DMS 273 (cell line): ENCODE measurements around the gene M6PR.
A peak's percentile ranks its signal among the peaks of the same experiment; 100 is the strongest.
"Not testable (repeated sequence)": the region's sequence is repeated elsewhere in the genome, so short reads cannot be mapped to it uniquely, and the experiment has no call there.

Source experiments
- DNase-seq: peaks from one replicate; lab custom pipeline; 2025; ENCODE audit not compliant: unreplicated experiment; lab: John Stamatoyannopoulos, UW

The M6PR gene

DNA sequence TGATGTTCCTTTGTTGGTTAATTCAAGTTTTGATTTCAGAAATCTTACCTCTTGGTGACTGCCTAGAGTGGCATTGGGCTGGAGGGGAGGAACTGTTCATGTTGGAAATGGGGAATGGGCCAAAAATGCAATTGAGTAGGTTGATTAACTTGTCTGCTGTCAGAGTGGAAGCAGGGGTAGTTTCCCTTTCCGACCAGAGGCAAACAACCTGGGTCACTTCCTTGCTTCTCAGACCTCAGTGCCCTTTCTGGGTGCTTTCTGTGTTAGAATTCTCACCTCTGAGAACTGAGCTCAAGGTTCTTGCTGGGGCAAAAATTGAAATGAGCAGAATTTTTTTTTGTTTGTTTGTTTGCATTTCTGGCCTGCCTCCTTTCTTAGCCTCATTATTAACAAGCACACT lies 2.3 kb upstream of the M6PR start:
- no peak for DNase-seq

DNA sequence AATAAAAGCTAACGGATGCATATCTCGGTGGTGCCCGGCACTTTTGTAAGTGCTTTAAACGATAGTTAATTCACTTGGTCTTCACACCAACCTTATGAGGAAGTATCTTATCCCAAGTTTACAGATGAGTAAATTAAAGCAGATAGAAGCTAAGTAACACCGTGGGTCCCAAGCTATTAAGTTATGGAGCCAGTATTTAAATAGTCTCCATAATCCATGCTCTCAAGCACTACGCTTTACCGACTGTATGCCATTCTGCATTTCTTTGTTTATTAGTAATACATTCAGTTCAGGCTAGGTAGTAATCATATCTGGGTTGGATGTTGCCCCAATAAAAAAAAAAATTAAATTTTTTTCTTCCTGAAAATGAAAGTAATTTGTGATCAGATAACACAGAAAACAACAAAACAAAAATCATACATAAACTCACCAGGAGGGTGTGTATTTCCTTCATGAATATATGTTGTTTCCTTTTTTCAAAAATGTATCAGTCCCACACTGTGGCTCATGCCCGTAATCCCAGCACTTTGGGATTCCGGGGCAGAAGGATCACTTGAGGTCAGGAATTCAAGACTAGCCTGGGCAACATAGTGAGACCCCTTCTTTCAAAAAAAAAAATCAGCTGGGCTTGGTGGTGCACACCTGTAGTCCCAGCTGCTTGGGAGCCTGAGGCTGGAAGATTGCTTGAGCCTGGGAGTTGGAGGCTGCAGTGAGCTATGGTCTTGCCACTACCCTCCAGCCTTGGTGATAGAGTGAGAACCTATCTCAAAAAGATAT lies 1.4 kb upstream of the M6PR start:
- no peak for DNase-seq

DNA sequence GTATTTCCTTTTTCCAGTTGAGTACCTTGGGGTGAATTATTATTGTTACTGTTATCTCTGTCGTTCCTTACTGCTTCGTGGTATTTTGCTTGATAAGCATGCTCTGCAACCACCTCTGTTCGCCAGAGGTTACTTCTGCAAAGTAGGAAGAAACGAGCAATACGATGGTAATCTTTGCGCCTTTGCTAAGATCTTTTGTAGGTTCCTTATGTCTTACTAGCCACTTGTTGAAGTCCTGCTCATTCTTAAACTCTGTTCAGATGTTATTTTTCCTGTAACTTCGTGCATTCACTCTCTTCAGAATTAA lies 729 bp upstream of the M6PR start:
- DNase-seq: no peak

DNA sequence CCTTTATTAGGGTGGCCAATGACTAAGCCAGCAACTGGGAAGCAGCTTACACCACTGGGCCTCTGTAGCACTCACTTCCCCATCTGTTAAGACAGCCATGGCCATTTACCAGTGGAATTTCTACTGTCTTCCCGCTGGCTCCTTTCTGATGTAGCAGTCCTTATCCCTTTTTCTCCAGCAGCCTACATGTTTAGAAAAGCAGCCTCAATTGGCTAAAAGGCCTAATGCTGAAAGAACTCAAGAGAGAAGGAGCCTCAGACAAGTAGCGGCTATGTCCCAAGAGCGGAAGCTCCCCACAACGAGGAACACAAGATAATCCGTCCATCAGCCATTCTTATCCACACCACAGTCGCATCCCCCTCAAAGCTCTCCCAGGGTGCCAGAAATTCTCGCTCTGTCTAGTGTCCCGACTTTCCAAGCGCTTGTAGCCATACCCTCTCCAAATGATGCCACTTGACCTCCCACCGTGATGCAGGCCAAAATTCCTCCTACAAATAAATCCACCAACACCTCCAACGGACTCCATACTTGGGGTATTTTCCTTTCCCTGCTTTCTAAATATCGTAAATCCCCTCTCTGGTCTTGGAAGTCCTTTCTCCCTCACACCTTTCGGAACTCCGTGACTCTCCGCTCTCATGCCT lies 624 bp downstream of the M6PR start:
- DNase-seq: peak; percentile 35

DNA sequence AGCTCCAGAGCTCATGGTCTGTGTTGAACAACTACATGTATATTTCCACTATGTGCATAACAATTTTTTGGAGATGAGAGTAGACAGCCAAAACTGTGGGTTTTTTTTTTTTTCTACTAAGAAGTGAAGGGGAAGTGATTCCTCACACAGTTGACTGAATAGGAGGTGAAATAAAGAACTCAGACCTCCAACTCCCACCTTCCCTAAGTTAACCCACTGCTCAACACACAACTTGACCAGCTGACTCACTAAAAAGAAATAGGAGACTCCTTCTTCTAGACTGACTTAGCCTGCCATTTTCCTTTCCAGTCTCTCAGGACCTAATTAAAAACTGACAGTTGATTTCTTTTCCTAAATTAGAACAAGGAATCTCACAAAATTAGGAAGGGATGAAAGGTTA lies 1.7 kb downstream of the M6PR start:
- DNase-seq: no peak

DNA sequence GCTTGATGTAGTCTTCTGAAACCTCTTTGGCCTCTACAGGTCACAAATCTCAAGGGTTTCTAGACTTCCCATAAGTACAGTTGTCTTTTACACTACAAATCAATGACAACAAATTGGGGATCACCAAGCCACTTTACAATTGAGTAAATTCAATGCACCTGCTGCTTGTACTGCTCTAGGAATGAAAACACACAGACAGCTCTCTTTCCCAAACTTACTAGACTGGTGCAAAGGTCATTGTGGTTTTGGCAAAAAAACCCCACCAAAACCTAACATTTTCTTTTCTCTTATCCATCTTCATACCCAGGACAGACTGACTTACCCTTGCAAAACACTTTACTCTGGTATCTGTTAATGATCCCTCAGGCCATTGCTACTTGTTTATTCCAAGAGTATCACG lies 2.7 kb downstream of the M6PR start:
- DNase-seq: no peak

DNA sequence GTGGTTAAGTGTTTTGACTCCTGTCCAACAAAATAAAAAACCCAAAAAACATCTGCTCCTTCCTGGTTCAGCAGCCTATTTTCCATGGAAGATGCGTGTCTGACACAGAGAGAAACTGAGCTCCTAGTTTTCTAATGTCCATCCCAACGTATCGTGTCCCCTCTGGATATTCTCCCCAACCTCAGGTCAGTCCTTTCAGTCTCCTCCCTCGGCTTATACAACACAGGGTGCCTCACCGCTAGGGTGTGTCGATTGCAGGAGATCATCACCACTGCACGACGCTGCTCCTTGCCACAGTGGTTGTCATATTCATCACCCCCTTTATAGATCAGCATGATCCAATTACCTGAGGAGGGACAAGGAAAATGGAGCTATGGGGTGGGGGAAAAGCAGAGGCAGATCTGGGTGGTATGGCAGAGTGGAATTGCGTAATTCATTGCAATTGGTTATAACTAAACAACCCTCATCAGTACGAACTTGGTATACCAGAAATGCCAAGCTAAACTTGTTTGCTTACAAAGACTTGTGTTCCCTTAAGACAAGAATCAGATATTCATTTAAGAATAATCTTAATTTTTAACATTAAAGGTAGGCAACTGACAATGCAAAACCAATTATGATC lies 5.8 kb downstream of the M6PR start:
- DNase-seq: no peak

DNA sequence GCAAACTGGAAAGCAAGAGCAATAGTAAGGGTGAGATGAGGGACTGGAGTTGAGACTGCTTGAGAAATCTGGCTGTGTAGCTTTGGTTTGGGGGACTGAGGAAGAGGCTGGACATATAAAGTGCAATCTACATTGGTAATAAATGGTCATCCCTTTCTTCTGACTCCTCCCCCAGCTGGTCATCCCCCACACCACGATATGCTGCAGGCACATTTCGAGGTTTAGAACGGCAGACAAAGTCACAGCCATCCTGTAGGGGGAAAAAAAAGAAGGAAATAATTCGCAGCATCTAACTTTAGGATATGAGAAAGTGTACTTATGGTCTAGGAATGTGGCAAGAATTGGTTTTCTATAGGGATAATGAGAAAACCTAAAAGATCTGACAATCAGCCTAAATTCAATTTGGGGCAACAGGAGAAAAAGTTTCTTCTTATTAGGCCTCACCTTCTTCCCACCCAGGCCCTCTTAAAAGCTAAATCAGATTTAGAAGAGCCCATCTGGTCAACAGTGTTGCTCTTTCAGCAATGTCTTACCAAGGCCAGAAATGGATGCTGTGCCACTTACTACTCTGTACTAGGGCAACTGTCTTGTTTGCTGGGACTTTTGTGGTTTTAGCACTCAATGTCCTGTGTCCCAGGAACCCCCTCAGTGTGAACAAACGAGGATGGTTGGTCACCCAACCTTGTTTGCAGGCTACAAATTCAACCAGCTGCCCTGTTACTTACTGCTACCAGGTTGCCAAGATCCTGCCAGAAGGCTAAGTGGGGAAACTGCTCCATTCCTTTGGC lies 7.6 kb downstream of the M6PR start:
- DNase-seq: no peak

DNA sequence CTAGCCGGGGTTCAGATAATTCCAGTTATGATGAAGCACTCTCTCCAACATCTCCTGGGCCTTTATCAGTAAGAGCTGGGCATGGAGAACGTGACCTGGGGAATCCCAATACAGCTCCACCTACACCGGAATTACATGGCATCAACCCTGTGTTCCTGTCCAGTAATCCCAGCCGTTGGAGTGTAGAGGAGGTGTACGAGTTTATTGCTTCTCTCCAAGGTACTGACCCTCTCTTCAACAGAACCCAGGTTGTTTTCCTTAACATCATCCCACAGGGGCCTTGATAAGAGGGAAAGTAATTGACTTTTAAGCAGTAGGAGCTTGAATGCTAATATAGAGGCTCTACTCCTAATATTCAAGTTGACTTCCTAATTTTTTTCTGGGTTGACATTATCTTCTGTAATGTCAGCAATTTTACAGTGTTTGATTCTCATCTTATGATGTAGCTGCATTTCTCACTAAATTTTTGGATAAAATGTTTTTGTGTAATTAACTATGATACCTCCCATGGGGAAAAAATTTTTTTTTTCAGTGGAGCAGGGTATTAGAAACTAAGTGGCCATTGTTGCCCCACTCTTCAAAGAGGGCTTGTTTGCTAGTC lies 11.5 kb downstream of the M6PR start:
- not testable (repeated sequence) for DNase-seq

DNA sequence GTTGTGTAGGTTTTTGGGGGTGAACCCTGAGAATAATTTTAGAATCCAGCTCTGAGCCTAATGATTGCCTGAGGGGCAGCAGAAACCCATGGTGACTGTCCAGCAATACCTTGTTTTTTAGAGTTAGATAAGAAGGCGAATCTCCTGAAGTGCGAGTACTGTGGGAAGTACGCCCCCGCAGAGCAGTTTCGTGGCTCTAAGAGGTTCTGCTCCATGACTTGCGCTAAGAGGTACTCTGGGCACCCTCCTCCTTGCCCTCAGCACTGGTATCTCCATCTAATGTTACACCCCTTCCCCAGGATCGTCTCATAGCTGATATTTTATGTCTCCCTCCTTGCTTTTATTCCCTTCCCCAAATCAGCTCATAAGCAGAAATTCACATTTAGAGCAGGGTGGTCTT lies 12.7 kb downstream of the M6PR start:
- no peak for DNase-seq

DNA sequence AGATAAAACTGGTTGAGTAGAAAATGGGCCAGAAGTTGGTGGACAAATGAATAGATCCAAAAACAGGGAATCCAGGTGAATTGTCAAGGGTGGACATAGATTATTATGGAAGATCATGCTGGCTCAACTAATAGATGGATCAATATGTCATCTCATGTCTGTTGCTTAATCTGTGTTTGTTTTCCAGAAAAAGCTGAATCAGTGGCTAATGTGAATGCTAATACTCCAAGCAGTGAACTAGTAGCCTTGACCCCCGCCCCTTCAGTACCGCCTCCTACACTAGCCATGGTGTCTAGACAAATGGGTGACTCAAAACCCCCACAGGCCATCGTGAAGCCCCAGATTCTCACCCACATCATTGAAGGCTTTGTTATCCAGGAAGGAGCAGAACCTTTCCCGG lies 15.4 kb downstream of the M6PR start:
- not testable (repeated sequence) for DNase-seq

DNA sequence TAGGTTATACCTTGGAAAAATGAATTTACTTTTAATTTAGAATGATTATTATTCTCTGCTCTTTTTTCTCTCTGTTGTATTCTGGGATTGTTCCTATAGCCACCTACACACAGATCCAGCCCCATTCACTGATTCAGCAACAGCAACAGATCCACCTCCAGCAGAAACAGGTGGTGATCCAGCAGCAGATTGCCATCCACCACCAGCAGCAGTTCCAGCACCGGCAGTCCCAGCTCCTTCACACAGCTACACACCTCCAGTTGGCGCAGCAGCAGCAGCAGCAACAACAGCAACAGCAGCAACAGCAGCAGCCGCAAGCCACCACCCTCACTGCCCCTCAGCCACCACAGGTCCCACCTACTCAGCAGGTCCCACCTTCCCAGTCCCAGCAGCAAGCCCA lies 17.0 kb downstream of the M6PR start:
- DNase-seq: not testable (repeated sequence)

DNA sequence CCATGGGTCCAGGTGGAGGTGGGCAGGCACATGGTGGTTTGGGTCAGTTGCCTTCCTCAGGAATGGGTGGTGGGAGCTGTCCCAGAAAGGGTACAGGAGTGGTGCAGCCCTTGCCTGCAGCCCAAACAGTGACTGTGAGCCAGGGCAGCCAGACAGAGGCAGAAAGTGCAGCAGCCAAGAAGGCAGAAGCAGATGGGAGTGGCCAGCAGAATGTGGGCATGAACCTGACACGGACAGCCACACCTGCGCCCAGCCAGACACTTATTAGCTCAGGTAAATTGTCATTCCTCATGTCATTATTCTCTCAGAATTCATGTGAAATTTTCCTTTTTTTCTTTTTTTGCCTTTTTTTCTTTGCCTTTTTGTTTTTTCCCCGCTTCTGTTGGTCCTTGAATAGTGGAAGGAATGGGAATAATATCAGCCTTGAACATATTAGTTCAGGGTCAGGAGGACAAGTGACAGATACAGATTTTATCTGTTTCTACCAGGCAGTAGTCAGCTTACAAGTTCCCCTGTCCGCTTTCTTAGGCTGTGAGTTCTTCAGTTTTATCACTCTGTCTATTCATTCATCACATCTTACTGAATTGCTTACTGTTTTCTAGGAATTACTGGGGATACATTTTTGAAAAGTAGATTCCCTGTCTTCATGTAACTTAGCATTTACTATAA lies 18.7 kb downstream of the M6PR start:
- not testable (repeated sequence) for DNase-seq

DNA sequence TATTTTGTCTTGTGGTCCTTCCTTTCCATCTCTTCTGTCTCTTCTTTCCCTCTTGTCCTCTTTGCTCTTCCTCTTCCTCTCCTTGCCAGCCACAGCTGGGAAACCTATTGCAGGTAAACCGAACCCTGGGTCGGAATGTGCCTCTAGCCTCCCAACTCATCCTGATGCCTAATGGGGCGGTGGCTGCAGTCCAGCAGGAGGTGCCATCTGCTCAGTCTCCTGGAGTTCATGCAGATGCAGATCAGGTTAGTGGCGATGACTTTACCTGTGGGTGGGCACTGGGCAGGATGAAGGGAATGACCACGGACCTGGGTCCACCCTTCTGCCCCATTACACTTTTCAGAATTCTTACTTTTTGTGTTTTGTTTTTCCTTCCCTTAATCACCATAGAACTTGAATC lies 26.9 kb downstream of the M6PR start:
- DNase-seq: no peak

DNA sequence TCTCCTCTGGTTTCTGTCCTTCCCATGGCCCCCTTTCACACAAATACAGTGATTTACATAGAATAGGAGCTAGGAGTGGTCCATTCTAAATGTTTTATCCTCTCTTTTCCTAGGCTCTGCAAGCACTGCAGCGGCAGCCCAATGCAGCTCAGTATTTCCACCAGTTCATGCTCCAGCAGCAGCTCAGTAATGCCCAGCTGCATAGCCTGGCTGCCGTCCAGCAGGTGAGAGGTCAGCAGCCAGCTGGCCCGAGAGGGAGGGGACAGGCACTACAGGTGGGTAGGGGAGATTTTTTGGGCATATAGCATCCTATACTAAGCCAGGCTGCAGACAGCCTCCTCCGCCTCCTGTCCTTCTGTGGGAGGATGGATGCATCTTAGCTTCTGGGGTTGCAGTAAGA lies 29.8 kb downstream of the M6PR start:
- DNase-seq: not testable (repeated sequence)

DNA sequence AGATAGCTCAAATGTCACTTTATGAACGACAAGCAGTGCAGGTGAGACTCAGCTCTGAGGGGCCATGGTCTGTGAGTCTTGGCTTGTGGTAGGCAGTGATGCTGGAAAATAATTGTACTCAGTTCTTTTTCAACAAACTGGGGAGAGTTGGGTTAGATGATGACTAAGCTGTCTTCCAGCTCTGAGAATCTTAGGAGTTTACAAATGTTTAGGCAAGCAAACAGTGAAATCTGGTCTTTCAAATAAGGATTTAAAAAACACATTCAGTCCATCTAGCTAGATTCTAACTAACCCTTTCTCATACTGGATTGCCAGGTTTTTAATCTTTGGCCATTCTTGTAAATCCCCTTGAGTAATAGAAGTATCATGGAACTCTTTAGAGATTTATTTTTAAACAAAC lies 31.7 kb downstream of the M6PR start:
- DNase-seq: no peak

DNA sequence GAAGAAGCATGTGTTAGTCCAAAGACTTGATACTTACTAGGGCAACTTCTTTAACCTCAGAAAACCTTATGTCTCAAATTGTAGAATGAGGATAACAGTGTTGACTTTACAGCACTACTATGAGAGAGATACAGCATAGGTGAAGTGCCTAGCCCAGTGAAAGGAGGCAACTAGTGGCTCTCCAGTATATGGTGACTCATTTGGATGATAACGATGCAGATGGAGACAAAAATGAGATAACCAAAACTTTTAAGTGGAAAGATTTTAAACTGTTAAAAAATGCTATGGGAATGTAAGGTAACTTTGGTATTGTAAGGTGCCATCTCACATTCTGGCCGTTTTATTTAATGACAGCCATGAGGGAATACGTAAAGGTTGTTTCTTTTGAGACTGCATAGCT lies 32.4 kb downstream of the M6PR start:
- no peak for DNase-seq

DNA sequence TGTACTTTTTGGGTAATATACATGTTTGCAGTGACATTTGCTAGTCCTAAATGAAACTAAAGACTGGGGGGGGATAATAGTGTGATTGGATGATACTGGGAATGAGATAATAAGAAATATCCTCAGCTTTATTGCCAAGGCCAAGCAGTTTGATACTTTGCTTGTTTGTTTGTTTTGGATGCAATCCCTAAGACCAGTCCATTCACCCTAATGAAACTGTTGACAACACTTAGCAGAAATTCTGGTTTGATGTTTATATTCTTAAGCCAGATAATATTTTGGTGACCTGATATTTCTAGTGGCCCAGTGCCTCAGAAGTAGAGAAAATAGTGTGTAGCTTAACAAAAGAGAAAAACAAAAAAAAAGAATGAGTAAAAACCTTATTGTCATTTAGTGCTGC lies 33.3 kb downstream of the M6PR start:
- no peak for DNase-seq

DNA sequence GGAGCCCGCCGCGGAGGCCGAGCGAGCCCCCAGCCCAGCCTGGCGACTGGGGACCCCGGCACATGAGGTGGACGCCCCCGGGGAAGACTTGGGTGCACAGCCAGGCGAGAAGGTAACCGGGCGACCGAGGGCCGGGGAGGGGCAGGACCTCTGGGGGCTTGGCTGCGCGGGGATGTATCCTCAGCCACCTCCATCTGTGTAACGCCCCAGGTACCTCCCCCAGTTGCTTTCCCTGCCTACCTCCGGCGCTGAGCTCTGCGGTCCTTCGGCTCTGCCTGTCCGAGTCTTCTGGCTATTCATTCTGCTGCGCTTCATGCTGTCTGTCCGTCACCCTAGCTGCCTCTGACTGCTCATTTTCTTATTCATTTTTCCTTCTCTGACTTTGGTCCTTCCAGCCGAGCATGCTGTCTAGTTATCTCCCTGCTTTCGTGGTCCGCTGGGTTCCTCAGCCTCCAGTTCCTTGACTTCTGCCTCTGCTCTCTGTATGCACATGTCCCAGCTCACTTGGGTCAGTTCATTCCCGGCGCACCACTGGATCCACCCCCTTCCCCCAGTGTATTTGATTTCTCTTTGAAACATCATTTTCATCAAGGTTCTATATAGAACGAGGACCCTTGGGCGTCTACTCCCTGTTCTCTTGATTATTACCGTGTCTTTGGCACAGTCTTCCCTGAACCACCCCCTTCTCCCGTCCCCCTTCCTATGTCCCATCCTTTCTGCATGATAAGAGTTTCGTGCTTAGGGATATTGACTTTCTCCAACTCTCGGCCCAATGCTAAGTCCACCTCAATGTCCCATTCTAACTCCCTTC lies 34.5 kb downstream of the M6PR start:
- peak; percentile 58 for DNase-seq
